ENCODE data around the gene FAT3. TPM values are rescaled to one million over a fixed set of nuclear protein-coding genes. Genes with fewer than 3 reads are reported as not detected.

The FAT3 gene
- total and polyA plus RNA-seq, 2 donors from 2014 or later = 0.09 to 2.6 TPM

GRCh38 chr11:92267278-92267677 is 42.7 kb downstream of the FAT3 start:
- TF ChIP-seq CTCF (IDR thresholded peaks at IDR 0.05; ENCODE audit: borderline replicate concordance, extremely low read depth, insufficient read depth) = no peak
- H3K27me3 ChIP-seq (ENCODE audit: control insufficient read depth, insufficient read depth, low read length) = no peaks in the 10 kb centered on the region
- H3K4me1 ChIP-seq (ENCODE audit: control insufficient read depth in 2 of 3, insufficient read depth in 2 of 3, low read depth in 1 of 3, low read length in 3 of 3) = peaks cover 0 to 11% (median 0%) of the 10 kb centered on the region in 3 donors
- H3K36me3 ChIP-seq (ENCODE audit: control insufficient read depth in 2 of 3, insufficient read depth in 3 of 3, low read length in 3 of 3) = no peaks in the 10 kb centered on the region
- FAIRE-seq (no peak), DNase-seq (no peak)
- H3K9ac ChIP-seq (ENCODE audit: low read length in 3 of 3) = no peak overlapping the region
- H3K4me3 ChIP-seq (ENCODE audit: low read length in 3 of 3) = no peak overlapping the region
- no peak overlapping the region for H3K27ac ChIP-seq (ENCODE audit: low read depth in 2 of 2, low read length in 2 of 2)
- H3K9me3 ChIP-seq (ENCODE audit: control insufficient read depth in 2 of 3, insufficient read depth in 1 of 3, low read length in 3 of 3) = no peaks in the 10 kb centered on the region
- intact Hi-C loops (cut with DNase I) = no loop called here

GRCh38 chr11:92267968-92268367 is 43.4 kb downstream of the FAT3 start:
- no peaks in the 10 kb centered on the region for H3K27me3 ChIP-seq (ENCODE audit: control insufficient read depth, insufficient read depth, low read length)
- no peak overlapping the region for H3K9ac ChIP-seq (ENCODE audit: low read length in 3 of 3)
- H3K9me3 ChIP-seq (ENCODE audit: control insufficient read depth in 2 of 3, insufficient read depth in 1 of 3, low read length in 3 of 3) = no peaks in the 10 kb centered on the region
- DNase-seq (no peak), FAIRE-seq (no peak)
- H3K4me1 ChIP-seq (ENCODE audit: control insufficient read depth in 2 of 3, insufficient read depth in 2 of 3, low read depth in 1 of 3, low read length in 3 of 3) = peaks cover 0 to 11% (median 0%) of the 10 kb centered on the region in 3 donors
- no peak overlapping the region for H3K4me3 ChIP-seq (ENCODE audit: low read length in 3 of 3)
- no peak overlapping the region for H3K27ac ChIP-seq (ENCODE audit: low read depth in 2 of 2, low read length in 2 of 2)
- no peaks in the 10 kb centered on the region for H3K36me3 ChIP-seq (ENCODE audit: control insufficient read depth in 2 of 3, insufficient read depth in 3 of 3, low read length in 3 of 3)
- TF ChIP-seq CTCF (IDR thresholded peaks at IDR 0.05; ENCODE audit: borderline replicate concordance, extremely low read depth, insufficient read depth) = no peak
- intact Hi-C loops (cut with DNase I) = no loop called here

- Histone ChIP-seq H3K4me1 (ENCODE audit: control insufficient read depth in 2 of 3, insufficient read depth in 2 of 3, low read depth in 1 of 3, low read length in 3 of 3) (peaks cover 0 to 11% (median 0%) of the 10 kb centered on the region in 3 donors), H3K9ac (ENCODE audit: low read length in 3 of 3) (no peak overlapping the region), H3K9me3 (ENCODE audit: control insufficient read depth in 2 of 3, insufficient read depth in 1 of 3, low read length in 3 of 3) (no peaks in the 10 kb centered on the region), H3K27ac (ENCODE audit: low read depth in 2 of 2, low read length in 2 of 2) (no peak overlapping the region), H3K4me3 (ENCODE audit: low read length in 3 of 3) (no peak overlapping the region), H3K36me3 (ENCODE audit: control insufficient read depth in 2 of 3, insufficient read depth in 3 of 3, low read length in 3 of 3) (no peaks in the 10 kb centered on the region), H3K27me3 (ENCODE audit: control insufficient read depth, insufficient read depth, low read length) (no peaks in the 10 kb centered on the region)
- no peak for TF ChIP-seq CTCF (IDR thresholded peaks at IDR 0.05; ENCODE audit: borderline replicate concordance, extremely low read depth, insufficient read depth)
- DNase-seq (no peak), FAIRE-seq (no peak)
- intact Hi-C loops (cut with DNase I) = no loop called here
Measured at GRCh38 chr11:92268546-92268945, 43.9 kb downstream of the FAT3 start.

GRCh38 chr11:92269021-92269420 is 44.4 kb downstream of the FAT3 start:
- no peak overlapping the region for H3K27ac ChIP-seq (ENCODE audit: low read depth in 2 of 2, low read length in 2 of 2)
- TF ChIP-seq CTCF (IDR thresholded peaks at IDR 0.05; ENCODE audit: borderline replicate concordance, extremely low read depth, insufficient read depth) = no peak
- no peaks in the 10 kb centered on the region for H3K36me3 ChIP-seq (ENCODE audit: control insufficient read depth in 2 of 3, insufficient read depth in 3 of 3, low read length in 3 of 3)
- no peak overlapping the region for H3K4me3 ChIP-seq (ENCODE audit: low read length in 3 of 3)
- H3K27me3 ChIP-seq (ENCODE audit: control insufficient read depth, insufficient read depth, low read length) = no peaks in the 10 kb centered on the region
- intact Hi-C loops (cut with DNase I) = no loop called here
- DNase-seq (peak in 2 of 5 donors; percentile 24 to 45), FAIRE-seq (no peak)
- no peaks in the 10 kb centered on the region for H3K9me3 ChIP-seq (ENCODE audit: control insufficient read depth in 2 of 3, insufficient read depth in 1 of 3, low read length in 3 of 3)
- H3K9ac ChIP-seq (ENCODE audit: low read length in 3 of 3) = no peak overlapping the region
- peaks cover 0 to 11% (median 0%) of the 10 kb centered on the region in 3 donors for H3K4me1 ChIP-seq (ENCODE audit: control insufficient read depth in 2 of 3, insufficient read depth in 2 of 3, low read depth in 1 of 3, low read length in 3 of 3)
